Colonic mucosa (tissue), 4 donors: ENCODE measurements around the gene SRCIN1. TPM values are rescaled to one million over a fixed set of nuclear protein-coding genes. Genes with fewer than 3 reads are reported as not detected.

Experiments used
- DNase-seq: peaks from one replicate; pipeline ENCODE4 v3.0.0-alpha.2; 2020
- H3K27ac ChIP-seq: fragments of 200-600 bp; one replicate; pipeline ENCODE4 v1.8.0; 2021
- H3K27me3 ChIP-seq: fragments of 200-600 bp; one replicate; pipeline ENCODE4 v1.8.0; 2021
- H3K36me3 ChIP-seq: fragments of 200-600 bp; one replicate; pipeline ENCODE4 v1.8.0; 2021
- H3K4me1 ChIP-seq: fragments of 200-600 bp; one replicate; pipeline ENCODE4 v1.8.0; 2021; ENCODE audit warnings: mild to moderate bottlenecking
- H3K4me3 ChIP-seq: fragments of 200-600 bp; one replicate; pipeline ENCODE4 v1.8.0; 2021
- H3K9ac ChIP-seq, 2 donors: one replicate each; pipeline ENCODE4 v1.7.0; 2013; ENCODE audit warnings: control low read depth in 2 of 2, low read depth in 2 of 2, low read length in 2 of 2
- H3K9me3 ChIP-seq: fragments of 200-600 bp; one replicate; pipeline ENCODE4 v1.8.0; 2021
- intact Hi-C: fragments of 100-400 bp; cut with DNase I; formaldehyde crosslinking; loops from one replicate; pipeline ENCODE4 v1.14.1; 2022
- total RNA-seq, 2 donors: library from RNA; stranded (reverse); fragmentation: NEBNext Ultra II Directional in 1 of 2; extraction: Animal tissue kit (Norgen Biotek cat#: 25700) in 1 of 2; gene quantifications; one replicate each; pipeline ENCODE4 v1.2.1, GENCODE V29; 2021
- TF ChIP-seq, protein P1 (sequence below): fragments of 200-600 bp; IDR thresholded peaks from one replicate; pipeline ENCODE4 v1.8.0; 2022; ENCODE audit warnings: antibody characterized with exemption, mild to moderate bottlenecking
- donor health status: healthy.
- donor health status: DM: no; HTN: no; CAD: no.
- donor health status: DM: no; HTN: no; CAD: no.

The SRCIN1 gene
- total RNA-seq, 2 donors from 2014 or later: 1.1 to 4.2 TPM

DNA sequence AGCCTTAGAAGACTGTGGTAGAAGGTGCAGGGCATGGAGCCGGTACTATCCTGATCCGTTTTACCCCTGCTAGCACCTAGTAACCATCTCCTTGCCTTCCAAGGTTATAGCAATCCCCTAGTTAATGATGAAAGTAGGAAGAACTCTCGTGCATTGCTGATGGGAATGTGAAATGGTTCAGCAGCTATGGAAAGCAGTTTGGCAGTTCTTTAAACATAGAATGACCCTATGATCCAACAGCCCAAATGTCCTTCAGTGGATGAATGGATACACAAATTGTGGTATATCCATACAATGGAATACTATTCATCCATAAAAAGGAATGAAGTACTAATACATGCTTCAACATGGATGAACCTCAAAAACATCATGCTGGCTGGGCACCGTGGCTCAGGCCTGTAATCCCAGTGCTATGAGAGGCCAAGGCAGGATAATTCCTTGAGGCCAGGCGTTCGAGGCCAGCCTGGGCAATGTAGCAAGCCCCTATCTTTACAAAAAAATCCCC, 6.2 kb upstream of the SRCIN1 start:
- TF ChIP-seq, protein P1, sequence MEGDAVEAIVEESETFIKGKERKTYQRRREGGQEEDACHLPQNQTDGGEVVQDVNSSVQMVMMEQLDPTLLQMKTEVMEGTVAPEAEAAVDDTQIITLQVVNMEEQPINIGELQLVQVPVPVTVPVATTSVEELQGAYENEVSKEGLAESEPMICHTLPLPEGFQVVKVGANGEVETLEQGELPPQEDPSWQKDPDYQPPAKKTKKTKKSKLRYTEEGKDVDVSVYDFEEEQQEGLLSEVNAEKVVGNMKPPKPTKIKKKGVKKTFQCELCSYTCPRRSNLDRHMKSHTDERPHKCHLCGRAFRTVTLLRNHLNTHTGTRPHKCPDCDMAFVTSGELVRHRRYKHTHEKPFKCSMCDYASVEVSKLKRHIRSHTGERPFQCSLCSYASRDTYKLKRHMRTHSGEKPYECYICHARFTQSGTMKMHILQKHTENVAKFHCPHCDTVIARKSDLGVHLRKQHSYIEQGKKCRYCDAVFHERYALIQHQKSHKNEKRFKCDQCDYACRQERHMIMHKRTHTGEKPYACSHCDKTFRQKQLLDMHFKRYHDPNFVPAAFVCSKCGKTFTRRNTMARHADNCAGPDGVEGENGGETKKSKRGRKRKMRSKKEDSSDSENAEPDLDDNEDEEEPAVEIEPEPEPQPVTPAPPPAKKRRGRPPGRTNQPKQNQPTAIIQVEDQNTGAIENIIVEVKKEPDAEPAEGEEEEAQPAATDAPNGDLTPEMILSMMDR: no peak
- no peaks in the 10 kb centered on the region for H3K4me1 ChIP-seq
- H3K9me3 ChIP-seq: no peaks in the 10 kb centered on the region
- no peak overlapping the region for H3K4me3 ChIP-seq
- H3K9ac ChIP-seq: no peak overlapping the region
- H3K36me3 ChIP-seq: no peaks in the 10 kb centered on the region
- H3K27ac ChIP-seq: no peak overlapping the region
- peaks cover 6% of the 10 kb centered on the region for H3K27me3 ChIP-seq
- DNase-seq: no peak
- intact Hi-C loops: no loop called here

DNA sequence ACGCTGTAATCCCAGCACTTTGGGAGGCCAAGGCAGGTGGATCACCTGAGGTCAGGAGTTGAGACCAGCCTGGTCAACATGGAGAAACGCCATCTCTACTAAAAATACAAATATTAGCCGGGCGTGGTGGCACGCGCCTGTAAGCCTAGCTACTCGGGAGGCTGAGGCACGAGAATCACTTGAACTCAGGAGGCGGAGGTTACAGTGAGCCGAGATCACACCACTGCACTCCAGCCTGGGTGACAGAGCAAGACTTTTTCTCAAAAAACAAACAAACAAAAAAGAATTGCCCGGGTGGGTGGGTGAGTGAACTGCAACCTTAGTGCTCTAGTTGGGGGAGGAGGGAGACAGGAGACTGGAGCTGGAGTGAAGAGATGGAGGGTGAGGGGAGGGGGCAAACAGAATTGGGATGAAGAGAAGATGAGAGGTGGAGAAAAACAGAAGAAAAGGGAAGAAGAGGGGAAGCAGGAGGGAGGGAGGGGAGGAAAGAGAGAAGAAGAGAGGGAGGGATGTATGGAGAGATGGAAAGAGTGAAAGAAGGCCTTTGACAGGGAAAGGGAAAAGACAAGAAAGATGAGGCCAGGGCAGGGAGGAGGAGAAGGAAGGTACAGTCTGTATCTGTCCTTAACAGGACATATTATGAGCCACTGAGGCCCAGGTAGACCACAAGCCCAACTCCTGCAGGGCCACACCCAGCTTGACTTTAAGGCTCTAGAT, 5.5 kb upstream of the SRCIN1 start:
- no peak overlapping the region for H3K9ac ChIP-seq
- DNase-seq: no peak
- H3K9me3 ChIP-seq: no peaks in the 10 kb centered on the region
- H3K4me1 ChIP-seq: peaks cover 5% of the 10 kb centered on the region
- TF ChIP-seq, protein P1: no peak
- peaks cover 6% of the 10 kb centered on the region for H3K27me3 ChIP-seq
- intact Hi-C loops: no loop called here
- no peak overlapping the region for H3K4me3 ChIP-seq
- no peak overlapping the region for H3K27ac ChIP-seq
- no peaks in the 10 kb centered on the region for H3K36me3 ChIP-seq

GRCh38 chr17:38609280-38610031, 3.7 kb upstream of the SRCIN1 start:
- Histone ChIP-seq H3K9ac (no peak overlapping the region), H3K4me3 (no peak overlapping the region), H3K9me3 (no peaks in the 10 kb centered on the region), H3K4me1 (peaks cover 5% of the 10 kb centered on the region), H3K36me3 (no peaks in the 10 kb centered on the region), H3K27me3 (peaks cover 6% of the 10 kb centered on the region), H3K27ac (no peak overlapping the region)
- intact Hi-C loops: no loop called here
- TF ChIP-seq, protein P1: no peak
- no peak for DNase-seq

- Histone ChIP-seq H3K4me3 (no peak overlapping the region), H3K27me3 (peaks cover 9% of the 10 kb centered on the region), H3K9me3 (no peaks in the 10 kb centered on the region), H3K27ac (no peak overlapping the region), H3K4me1 (peaks cover 5% of the 10 kb centered on the region), H3K36me3 (no peaks in the 10 kb centered on the region), H3K9ac (no peak overlapping the region)
- TF ChIP-seq, protein P1: no peak
- peak; percentile 81 for DNase-seq
- intact Hi-C loops: no loop called here
Measured at GRCh38 chr17:38608648-38609047, 2.9 kb upstream of the SRCIN1 start.

GRCh38 chr17:38606646-38607611, 1.2 kb upstream of the SRCIN1 start:
- intact Hi-C loops: no loop called here
- TF ChIP-seq, protein P1: no peak
- peak overlapping the region; percentile 57 for H3K4me3 ChIP-seq
- DNase-seq: no peak
- H3K4me1 ChIP-seq: peaks cover 5% of the 10 kb centered on the region
- H3K9me3 ChIP-seq: no peaks in the 10 kb centered on the region
- H3K9ac ChIP-seq: peak overlapping the region; percentile 34 to 50
- H3K27me3 ChIP-seq: peaks cover 9% of the 10 kb centered on the region
- no peaks in the 10 kb centered on the region for H3K36me3 ChIP-seq
- no peak overlapping the region for H3K27ac ChIP-seq
